GM18951 (cell line): ENCODE data around the gene DUS1L.
A peak's percentile ranks its signal among the peaks of the same experiment; 100 is the strongest.

ENCODE experiments used
- POLR2A ChIP-seq: IDR thresholded peaks from 4 replicates; pipeline ENCODE4 v1.6.1; 2011; ENCODE audit warnings: mild to moderate bottlenecking; ENCODE audit not compliant: insufficient read length, insufficient read depth; ENCODE audit errors: extremely low read depth
- in situ Hi-C: fragments of 300-500 bp; cut with MboI; formaldehyde crosslinking; loops from one replicate; pipeline ENCODE4 v1.12.0; 2022; ENCODE audit warnings: low sequenced_read_pairs, mixed read lengths, inconsistent platforms; ENCODE audit not compliant: unreplicated experiment

Gene DUS1L

GRCh38 chr17:82064433-82065192 is 991 bp downstream of the DUS1L start:
- no peak for TF ChIP-seq POLR2A
- in situ Hi-C loops, result no loop called here

GRCh38 chr17:82063424-82064415 is 1.9 kb downstream of the DUS1L start:
- TF ChIP-seq POLR2A, result no peak
- in situ Hi-C loops, result no loop called here

GRCh38 chr17:82062984-82063368 is 2.6 kb downstream of the DUS1L start:
- in situ Hi-C loops, result no loop called here

GRCh38 chr17:82062076-82062983 is 3.3 kb downstream of the DUS1L start:
- TF ChIP-seq POLR2A, result no peak
- in situ Hi-C loops, result no loop called here

More at GRCh38 chr17:82062984-82063368, 2.6 kb downstream of the DUS1L start:
- TF ChIP-seq POLR2A, result no peak

GRCh38 chr17:82061047-82061925 is 4.3 kb downstream of the DUS1L start:
- in situ Hi-C loops, result no loop called here
- no peak for TF ChIP-seq POLR2A

- no peak for TF ChIP-seq POLR2A
- in situ Hi-C loops, result no loop called here
Measured at GRCh38 chr17:82060614-82061013, 5.0 kb downstream of the DUS1L start.

- TF ChIP-seq POLR2A, result no peak
Measured at GRCh38 chr17:82060001-82060380, 5.6 kb downstream of the DUS1L start.

GRCh38 chr17:82059272-82060000 is 6.2 kb downstream of the DUS1L start:
- TF ChIP-seq POLR2A, result peak; percentile 12
- in situ Hi-C loops, result no loop called here

More at GRCh38 chr17:82060001-82060380, 5.6 kb downstream of the DUS1L start:
- in situ Hi-C loops, result no loop called here

- in situ Hi-C loops, result no loop called here
Measured at GRCh38 chr17:82058855-82059249, 6.8 kb downstream of the DUS1L start.

GRCh38 chr17:82058230-82058854 is 7.3 kb downstream of the DUS1L start:
- in situ Hi-C loops, result no loop called here
- no peak for TF ChIP-seq POLR2A

More at GRCh38 chr17:82058855-82059249, 6.8 kb downstream of the DUS1L start:
- no peak for TF ChIP-seq POLR2A
